IPS-NIHi11 (cell line): ENCODE results near the gene TMEM91.

Experiments
- DNase-seq: peaks from one replicate; pipeline ENCODE4 v3.0.0; 2012; ENCODE audit warnings: mixed read lengths, low spot score

The TMEM91 gene

DNA sequence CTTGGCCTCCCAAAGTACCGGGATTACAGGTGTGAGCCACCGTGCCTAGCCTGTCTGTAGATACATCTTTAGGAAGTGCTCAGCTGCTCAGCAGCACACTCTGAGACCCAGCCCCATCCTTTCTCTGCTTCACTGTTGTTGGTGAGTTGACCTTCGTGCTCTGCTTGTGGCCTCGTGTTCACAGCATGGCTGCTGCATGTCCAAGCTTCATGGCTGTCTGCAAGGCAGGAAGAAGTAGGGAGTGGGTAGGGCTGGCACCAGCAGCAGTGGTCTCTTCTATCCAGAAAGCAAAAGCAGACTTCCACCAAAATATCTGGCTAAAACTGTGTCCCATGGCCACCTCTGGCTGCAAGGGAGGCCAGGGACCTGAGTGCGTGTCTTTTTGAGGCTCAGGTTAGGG, 36.6 kb downstream of the TMEM91 start:
- no peak for DNase-seq

DNA sequence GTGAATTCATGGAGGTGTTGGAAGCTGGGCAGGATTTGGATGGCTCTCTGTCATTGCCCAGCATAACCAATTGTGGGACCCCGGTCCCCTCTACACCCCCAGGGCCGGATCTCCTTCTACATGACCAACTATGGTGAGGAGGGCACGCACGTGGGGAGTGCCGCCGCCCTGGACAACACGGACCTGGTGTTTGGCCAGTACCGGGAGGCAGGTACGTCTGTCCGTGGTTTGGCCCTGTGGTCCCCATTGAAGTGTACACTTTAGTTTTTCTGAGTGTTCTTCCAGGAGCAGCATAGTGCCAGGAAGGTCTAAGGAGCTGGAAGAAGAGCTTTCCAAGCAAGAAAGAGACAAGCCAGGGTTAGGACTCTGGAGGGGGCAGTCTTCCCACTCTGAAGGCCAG, 37.6 kb downstream of the TMEM91 start:
- DNase-seq: no peak

DNA sequence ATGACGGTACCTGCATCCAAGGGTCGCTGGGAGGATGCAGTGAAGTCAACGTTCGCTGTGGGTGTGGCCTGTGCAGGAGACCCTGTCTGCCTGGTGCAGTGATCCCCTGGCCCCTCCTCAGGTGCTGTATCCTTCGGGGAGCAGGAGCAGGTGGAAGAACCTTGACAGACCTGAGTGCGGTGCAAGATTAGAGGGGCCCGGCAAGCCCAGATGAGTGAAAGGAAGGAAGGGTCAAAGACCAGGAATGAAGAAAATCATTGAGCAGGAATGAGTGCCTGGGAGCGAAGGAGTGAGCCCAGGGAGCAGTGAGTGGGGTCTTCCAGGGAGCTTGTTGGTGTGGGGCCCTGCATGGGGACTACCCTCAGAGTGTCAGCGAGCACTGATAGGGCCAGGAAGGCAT, 38.1 kb downstream of the TMEM91 start:
- DNase-seq: no peak

DNA sequence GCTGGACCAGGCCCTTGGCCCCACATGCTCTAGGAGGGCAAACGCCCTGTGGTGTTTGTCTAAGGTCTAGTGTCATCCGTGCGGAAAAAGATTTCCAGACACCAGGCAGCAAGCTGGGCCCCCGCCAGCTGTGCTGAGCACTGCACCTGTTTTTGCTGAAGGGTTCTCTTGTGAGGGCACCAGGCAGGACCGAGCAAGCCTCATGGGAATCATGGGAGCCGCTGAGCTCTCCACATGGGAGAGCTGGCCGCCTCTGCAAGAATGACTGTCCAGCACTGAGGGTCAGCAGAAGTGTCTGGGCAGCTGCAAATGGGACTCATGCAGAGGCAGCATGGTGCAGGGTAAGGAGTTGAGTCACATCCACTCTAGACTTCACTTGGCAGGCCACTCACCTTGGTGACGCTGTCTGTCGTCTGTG, 38.8 kb downstream of the TMEM91 start:
- no peak for DNase-seq

DNA sequence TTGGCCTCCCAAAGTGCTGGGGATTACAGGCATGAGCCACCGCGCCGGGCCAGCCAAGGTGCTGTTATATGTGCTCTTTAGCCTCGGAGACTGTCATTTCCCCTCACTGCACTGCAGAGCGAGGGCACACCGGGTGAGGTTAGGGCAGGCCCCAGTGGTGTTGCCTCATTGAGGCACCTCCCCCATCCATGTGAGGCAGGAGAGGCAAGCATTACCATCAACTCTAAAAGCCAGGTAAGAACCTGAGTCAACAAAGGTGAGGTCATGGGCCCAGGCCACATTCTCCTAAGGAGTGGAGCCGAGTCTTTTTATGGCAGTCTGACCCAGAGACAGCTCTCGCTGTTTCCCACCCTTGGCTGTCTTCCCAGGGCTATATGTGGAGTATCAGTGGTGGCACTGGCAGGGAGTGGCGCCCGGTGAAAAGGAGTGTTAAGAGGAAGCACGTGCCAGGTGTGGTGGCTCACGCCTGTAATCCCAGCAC, 39.9 kb downstream of the TMEM91 start:
- no peak for DNase-seq

DNA sequence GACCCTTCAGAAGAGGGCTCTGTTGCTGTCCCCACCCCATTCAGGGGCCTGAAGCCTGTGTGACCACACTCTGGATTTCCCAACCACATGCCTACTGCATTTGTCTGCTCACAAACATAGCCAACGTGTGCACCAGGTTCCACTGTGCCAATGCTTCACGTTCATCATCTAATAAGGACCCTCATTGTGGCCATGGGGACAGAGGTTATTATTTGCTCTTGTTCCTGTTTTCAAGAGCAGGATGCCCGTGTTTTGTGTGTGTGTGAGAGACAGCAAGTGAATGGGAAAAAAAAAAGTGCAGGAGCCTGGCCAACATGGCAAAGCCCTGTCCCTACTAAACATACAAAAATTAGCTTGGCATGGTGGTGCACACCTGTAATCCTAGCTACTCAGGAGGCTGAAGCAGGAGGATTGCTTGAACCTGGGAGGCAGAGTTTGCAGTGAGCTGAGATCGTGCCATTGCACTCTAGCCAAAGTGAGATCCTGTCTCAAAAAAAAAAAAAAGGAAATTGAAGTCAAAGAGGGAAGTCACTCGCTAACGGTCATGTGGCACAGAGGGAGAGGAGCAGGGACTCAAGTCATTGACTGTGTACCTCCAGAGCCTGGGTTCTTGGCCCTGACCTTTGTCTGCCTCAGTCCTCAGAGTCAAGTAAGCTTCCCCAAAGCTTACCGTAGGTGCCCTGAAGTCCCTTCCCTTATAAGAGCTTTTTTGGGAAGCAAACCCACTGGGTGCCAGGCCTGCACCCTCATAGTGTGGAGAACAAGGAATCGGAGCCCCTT, 44.0 kb downstream of the TMEM91 start:
- DNase-seq: no peak

DNA sequence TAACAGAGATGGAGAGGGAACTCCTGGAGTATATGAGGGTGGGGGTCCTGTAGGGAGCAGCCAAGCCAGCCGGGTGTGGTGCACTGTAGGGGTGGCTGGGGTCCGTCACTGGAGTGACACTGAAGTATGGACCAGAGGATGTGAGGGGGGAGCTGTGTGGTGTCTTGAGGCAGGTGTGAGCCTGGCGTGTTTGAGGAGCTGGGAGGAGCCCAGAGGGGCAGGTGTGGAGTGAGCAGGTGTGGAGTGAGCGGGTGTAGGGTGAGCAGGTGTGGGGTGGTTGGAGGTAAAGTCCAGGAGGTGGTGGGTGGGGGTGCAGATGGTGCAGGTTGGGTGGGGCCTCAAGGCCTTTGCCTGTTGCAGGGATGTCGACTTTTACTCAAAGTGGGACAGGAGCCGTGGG, 45.0 kb downstream of the TMEM91 start:
- no peak for DNase-seq

DNA sequence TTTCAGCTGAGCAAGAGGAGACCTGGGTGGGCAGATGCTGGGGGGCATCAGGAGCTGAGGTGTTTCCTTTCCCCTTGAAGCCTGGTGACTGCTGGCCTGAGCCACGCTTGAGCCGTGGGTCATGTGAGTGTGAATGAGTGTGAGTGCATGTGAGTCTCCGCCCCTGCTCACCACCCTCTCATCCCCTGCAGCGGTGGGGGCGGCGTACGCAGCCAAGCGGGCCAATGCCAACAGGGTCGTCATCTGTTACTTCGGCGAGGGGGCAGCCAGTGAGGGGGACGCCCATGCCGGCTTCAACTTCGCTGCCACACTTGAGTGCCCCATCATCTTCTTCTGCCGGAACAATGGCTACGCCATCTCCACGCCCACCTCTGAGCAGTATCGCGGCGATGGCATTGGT, 45.6 kb downstream of the TMEM91 start:
- no peak for DNase-seq

DNA sequence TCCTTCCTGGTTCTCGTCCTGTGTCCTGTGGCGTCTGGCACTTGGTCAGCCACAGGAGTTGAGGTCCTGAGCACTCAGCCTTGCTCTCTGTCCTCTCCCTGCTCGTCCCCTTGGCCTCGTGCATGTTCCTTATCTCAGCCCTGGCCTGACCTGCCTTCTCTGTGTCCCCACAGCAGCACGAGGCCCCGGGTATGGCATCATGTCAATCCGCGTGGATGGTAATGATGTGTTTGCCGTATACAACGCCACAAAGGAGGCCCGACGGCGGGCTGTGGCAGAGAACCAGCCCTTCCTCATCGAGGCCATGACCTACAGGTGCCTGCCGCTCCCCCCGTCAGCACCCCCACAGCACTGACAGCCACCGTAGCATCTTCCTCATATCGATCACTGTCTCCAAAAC, 46.1 kb downstream of the TMEM91 start:
- DNase-seq: no peak

DNA sequence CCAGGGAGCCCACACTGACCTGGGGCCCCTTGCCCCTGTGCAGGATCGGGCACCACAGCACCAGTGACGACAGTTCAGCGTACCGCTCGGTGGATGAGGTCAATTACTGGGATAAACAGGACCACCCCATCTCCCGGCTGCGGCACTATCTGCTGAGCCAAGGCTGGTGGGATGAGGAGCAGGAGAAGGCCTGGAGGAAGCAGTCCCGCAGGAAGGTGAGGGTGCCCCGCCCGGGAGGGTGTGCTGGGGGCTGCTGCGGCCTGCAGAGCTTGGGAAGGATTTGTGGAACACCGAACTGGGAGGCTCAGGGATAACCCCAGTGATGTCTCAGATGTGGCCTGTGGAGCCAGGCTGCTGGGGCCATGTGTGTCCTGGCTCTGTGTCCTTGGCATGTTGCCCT, 46.6 kb downstream of the TMEM91 start:
- no peak for DNase-seq

DNA sequence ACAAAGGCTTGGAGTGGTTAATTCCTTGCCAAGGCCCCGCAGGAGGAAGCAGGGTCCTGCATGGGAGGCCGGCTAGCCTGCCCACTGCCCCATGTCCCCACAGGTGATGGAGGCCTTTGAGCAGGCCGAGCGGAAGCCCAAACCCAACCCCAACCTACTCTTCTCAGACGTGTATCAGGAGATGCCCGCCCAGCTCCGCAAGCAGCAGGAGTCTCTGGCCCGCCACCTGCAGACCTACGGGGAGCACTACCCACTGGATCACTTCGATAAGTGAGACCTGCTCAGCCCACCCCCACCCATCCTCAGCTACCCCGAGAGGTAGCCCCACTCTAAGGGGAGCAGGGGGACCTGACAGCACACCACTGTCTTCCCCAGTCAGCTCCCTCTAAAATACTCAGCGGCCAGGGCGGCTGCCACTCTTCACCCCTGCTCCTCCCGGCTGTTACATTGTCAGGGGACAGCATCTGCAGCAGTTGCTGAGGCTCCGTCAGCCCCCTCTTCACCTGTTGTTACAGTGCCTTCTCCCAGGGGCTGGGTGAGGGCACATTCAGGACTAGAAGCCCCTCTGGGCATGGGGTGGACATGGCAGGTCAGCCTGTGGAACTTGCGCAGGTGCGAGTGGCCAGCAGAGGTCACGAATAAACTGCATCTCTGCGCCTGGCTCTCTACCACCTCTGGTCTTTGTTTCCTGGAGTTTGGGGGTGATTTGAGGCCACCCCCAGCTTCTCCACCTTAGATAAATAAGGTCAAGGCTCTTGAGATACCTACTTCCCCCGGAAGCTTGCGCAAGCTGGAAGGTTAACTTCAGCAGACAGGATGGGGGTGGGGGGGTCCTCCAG, 48.2 kb downstream of the TMEM91 start:
- DNase-seq: no peak

DNA sequence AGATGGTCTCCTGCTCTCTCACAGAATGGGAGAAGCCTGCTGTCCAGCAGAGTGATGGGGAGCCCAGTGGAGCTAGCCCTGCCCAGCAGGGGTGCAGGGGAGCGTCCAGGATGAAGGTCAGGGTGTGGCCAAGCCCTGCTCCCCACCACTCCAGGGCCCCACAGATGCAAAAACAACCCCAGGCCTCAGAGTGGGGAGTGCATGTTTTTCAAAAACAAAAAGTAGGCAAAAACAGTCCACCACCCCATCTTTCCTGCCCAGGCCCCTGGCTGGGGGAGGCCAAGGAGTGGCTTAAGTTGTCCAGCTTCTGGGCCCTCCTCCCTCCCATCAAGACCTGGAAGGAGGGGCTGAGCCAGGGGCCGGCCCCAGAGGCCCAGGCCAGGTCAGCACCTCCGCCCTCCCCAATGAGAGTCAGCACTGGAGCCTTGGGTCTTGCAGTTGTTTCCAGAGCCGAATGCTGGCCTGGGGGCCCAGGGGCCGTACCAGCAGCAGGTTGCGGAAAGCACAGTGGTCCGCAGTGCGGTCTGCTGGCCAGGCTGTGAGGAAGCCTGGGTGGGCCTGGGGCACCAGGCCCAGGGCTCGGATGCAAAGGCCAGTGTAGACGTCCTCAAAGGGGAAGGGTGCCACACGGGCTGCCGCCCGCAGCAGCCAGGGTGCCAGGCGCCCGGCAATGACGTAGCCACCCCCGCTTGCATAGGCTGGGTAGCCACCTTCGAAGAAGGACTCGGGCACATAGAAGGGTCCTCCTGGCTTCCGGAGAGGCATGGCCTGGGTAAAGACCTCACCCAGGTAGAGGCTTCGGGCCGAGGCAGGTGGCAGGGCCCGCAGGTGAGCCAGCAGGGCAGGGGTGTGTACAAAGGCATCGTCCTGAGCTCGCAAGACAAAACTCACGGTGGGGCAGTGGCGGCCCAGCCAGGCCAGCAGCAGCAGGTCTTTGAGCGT, 49.1 kb downstream of the TMEM91 start:
- no peak for DNase-seq

DNA sequence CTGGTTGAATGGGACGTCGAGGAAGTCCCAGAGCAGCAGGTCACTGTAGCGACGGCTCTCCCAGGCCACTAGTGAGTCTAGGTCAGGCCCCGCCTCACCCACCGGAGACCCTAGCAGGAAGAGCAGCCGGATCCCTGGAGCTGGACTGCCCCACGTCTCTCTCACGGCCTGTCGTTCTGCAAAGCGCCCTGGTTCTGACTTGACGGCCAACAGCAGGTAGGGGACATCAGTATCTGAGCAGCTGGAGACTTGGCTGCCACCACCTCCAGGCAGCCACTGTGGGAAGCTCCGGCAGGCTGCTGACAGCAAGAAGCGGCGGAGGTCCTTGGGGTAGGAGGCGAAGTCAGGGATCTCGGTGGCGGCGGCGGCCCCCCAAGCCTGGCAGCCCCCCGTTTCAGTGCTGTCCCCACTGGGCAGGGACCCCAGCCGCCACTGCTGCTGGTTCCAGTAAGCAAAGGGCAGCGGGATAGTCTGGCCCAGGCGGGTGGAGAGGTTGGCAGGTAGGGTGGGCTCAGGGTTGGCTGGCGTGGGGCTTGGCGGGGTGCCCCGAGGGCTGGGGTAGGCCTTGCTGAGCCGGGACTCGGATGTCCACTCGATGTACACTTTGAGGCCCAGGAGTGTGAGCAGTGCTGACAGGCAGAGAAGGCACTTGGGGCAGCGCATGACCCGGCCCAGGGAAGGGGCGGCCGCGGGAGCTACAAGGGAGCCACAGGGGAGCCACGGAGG, 49.9 kb downstream of the TMEM91 start:
- no peak for DNase-seq

DNA sequence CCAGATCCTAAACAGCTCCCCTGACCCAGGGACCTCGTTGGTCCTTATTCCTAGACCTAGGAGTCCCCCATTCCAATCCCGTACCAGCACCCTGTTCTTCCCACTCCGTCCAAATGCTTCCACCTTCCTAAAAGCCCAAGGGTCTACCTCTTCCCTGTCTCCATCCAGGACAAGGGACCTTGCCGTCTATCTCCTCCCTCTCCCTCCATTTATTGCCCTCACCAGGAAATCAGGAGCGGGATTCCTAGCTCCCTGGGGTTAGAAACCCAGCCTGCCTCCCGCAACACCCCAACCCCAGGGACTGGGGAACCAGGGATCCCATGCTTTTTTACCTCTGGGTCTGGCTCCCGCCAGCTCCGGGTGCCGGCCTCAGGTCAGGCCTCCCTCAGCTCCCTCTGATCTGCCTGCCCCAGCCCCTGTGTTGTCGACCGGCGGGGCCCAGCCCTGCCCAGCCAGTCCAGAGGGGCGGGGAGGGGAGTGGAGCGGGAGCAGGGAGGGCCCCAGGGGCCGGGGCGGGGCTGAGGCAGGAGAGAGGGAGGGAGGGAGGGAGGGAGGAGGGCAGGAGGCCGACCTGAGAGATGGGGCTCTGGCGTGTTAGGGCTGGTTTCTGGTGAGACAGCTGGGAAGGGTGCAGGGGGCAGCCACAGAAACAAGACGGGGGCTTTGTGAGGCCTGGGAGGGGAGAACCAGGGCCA, 50.8 kb downstream of the TMEM91 start, which contains the start of gene B3GNT8:
Gene B3GNT8 (minus strand): TSS at position 423 of the 695 bp plus-strand sequence. CDS start 596 bp downstream, outside the sequence.
- peak; percentile 96 for DNase-seq

DNA sequence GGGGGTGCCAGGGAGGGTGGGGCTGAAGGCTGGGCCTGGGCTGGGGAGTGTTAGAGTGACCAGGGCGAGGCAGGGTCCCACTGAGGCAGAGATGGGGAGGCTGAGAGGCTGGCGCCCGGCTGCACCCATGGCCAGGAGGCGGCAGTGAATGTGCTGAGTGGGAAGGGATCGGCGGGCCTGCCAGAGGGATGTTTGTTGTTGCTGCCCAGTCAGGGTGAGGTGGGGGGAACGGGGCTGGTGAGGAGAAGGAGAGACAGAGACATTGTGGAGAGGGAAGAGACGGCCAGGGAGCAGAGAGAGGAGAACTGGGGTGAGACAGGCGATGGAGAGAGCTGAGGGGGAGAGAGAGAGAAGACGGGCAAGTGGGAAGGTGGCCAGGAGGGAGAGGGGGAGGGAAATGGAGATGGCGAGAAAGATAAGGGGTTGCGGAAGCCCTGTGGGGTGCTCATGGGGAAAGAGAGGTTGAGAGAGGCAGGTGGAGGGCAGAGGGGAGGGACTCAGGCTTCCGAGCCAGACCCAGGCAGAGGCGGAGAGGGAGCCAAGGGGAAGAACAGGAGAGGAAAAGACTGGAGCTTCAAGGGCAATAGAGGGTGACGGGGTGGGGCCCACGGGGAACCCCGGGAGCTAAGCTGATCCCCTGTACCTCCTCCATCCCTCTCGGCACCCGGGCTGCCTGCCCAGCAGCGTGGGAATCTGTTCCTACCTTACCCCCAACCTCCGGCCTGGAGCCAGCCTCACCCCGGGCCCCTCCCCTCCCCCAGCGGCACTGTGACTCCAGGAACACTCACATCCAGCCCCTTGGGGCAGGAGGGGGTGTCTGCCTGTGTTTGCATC, 51.5 kb downstream of the TMEM91 start:
- DNase-seq: peak; percentile 52

DNA sequence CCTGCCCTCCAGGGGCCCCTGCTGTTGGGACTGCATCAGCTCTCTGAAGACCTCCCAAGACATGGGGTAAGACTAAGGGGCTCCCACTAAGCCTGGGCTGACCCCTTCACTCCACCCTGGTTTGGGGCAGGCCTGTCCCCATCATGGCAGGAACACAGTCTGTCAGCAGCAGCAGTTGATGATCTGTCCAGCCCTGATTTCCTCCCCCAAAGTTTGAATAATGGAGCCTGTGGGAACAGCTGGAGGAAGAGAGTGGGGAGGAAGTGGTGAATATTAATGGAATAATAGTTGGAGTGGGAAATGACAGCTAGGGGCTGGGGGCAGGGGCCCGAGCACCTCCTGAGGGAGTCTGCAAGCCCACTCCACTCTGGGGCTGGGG, 52.1 kb downstream of the TMEM91 start:
- no peak for DNase-seq

DNA sequence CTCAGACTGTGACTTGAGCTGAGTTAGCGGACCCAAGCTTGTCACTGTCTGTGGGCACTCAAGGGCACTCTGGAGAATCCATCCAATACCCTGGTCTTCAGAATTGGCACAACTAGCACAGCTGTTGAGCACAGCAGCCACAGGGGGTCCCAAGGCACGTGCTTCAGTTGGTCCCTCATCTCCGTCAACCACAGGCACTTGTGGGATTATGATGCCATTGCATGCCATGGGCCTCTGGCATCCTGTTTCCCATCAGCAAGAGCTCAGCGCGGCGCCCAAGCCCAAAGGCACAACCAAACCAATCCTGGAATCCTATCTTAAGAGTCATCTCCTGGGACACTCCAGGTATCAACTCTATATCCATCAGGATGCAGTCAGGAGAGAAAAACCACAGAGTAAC, 54.6 kb downstream of the TMEM91 start:
- no peak for DNase-seq

DNA sequence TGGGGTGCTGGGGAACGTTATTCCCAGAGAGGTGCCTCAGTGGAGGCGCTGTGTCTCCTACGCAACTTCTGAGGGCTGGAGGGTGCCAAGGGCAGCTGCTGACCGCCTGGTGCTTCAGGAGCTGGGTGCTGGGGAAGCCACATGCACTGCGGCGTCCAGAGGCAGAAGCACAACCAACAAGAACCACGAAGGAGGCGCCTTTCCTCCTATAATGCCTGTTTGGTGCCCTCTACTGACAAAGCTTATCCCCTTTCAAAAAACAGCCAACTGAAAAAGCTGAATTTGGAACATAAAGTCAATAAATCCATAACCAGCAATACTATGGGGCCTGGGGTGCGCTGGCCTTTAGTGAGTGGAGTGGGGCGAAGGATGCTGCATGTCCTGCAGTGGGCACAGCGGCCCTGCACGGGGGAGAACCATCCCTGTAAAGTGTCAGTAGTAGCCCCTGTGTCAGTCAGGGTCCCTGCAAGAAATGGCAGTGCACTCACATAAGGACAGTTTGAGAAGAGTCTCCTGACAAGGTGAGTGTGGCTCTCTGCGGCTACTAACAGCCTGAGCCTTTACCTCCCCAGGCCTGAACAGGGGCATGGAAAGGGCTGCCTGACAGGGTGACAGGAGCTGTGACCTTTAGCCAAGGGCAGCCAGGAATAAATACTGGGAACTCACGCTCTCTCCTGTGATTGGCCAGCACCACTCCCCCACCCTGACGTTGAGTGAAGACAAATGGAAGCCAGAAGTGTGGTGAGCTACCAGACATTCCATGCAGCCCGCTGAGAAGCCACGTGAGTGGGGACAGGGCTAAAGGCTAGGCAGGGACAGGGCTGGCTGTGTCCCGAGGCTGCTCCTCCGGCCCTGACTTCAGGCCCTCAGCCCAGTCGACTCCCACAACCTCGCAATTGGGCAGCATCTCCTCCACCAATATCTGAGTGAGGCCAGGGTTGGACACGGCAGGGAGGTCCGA, 55.4 kb downstream of the TMEM91 start:
- DNase-seq: no peak

DNA sequence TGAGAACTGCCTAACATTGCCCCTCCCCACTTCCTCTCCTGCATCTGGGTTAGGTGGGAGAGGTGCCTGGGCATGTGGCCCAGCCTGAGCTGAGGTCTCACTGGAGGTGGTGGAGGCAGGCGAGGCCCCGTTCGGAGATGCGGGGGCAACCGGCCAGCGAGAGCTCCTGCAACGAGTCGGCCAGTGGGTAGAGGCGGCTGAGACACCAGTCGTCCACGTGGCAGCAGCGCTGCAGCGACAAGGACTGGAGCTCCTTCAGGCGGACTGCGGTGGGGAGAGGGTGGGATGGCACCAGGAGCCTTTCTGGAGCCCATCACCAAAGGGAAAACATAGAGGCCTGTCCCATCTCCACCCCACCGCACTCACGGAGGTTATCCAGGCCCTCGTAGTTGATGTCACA, 56.8 kb downstream of the TMEM91 start:
- DNase-seq: no peak
